Measurements from ENCODE around the gene ITGB4. TPM values are rescaled to one million over a fixed set of nuclear protein-coding genes. Genes with fewer than 3 reads are reported as not detected.

ITGB4 gene
- total RNA-seq, 1 experiment from 2014 or later: 568 TPM

- Histone ChIP-seq H4K20me1 (ENCODE audit: insufficient read depth) (peaks cover 31% of the 10 kb centered on the region), H3K4me1 (ENCODE audit: control insufficient read depth in 1 of 2, insufficient read depth in 2 of 2, low read length in 2 of 2) (peaks cover 38 to 79% of the 10 kb centered on the region in 2 experiments), H3K9ac (ENCODE audit: low read length) (peak overlapping the region; percentile 97), H3K9me2 (ENCODE audit: insufficient read depth) (no peaks in the 10 kb centered on the region), H3K79me2 (ENCODE audit: insufficient read depth, low read length) (peaks cover 27% of the 10 kb centered on the region), H2AFZ (ENCODE audit: low read depth, low read length, poor library complexity, severe bottlenecking) (no peak overlapping the region), H3K9me3 (ENCODE audit: control insufficient read depth in 1 of 2, insufficient read depth in 1 of 2, low read depth in 1 of 2, low read length in 2 of 2) (no peaks in the 10 kb centered on the region), H3K36me3 (ENCODE audit: control insufficient read depth in 1 of 2, insufficient read depth in 2 of 2, low read length in 2 of 2) (peaks cover 16 to 33% of the 10 kb centered on the region in 2 experiments), H3K27me3 (ENCODE audit: insufficient read depth, low read length) (no peaks in the 10 kb centered on the region), H3K4me3 (replicated peaks in 1 of 2; ENCODE audit: low read depth in 1 of 2, low read length in 2 of 2) (peak overlapping the region; percentile 74 to 84), H3K27ac (ENCODE audit: low read depth, low read length) (peak overlapping the region; percentile 97), H3K4me2 (ENCODE audit: low read length) (peak overlapping the region; percentile 84)
- ChIA-PET CTCF (interaction anchor here (0.7 to 1.5 kb wide), 11 partner anchors 10 to 178 kb away, joined by 3 to 8 read pairs (median 3); partner anchors contain the start of genes SMIM5 and WBP2), POLR2A (interaction anchor here (0.6 to 5.1 kb wide), 90 partner anchors 8 to 509 kb away, joined by 3 to 83 read pairs (median 4); partner anchors contain the start of genes FBF1, GALK1, ITGB4 and MIF4GD), RAD21 (ENCODE audit: low non-redundant PET in 1 of 2, low total read pairs in 2 of 2, uncharacterized antibody in 2 of 2, unreplicated experiment in 2 of 2) (interaction anchor here (0.8 to 1.0 kb wide), 4 partner anchors 14 to 76 kb away, joined by 3 to 4 read pairs (median 3); partner anchors contain the start of genes GALK1 (in 1 of the 2) and WBP2 (in 1 of the 2))
- peak; percentile 75 for ATAC-seq
- intact Hi-C loops (cut with micrococcal nuclease): loop anchor here (2.0 to 5.0 kb wide), 2 partner anchors 75 to 98 kb away; partner anchors contain the start of genes TRIM47 and WBP2
- DNase-seq (ENCODE audit: low read depth, low spot score): peak; percentile 100
- no TSS peak for BruUV-seq (replicated peaks)
- TF ChIP-seq POLR2A (IDR thresholded peaks at IDR 0.05; ENCODE audit: borderline replicate concordance, extremely low read depth, insufficient read depth, insufficient read length): peak; percentile 100
- peak; percentile 80 for TF ChIP-seq YY1 (IDR thresholded peaks at IDR 0.05; ENCODE audit: extremely low read depth, insufficient replicate concordance, low read depth, low read length)
- peak; percentile 100 for TF ChIP-seq POLR2AphosphoS5 (IDR thresholded peaks at IDR 0.05; ENCODE audit: low read depth, low read length)
- peak; percentile 77 for TF ChIP-seq ZBTB33 (IDR thresholded peaks at IDR 0.05; ENCODE audit: extremely low read depth, insufficient replicate concordance, low read length)
- TF ChIP-seq ZNF274 (IDR thresholded peaks at IDR 0.05; ENCODE audit: low read depth, low read length): no peak
- TF ChIP-seq TCF7L2 (IDR thresholded peaks at IDR 0.05; ENCODE audit: borderline replicate concordance, extremely low read depth, insufficient read depth, insufficient read length): peak; percentile 86
- peak; percentile 80; the same call in 1 of the 2 replicates for TF ChIP-seq ZFX (IDR thresholded peaks at IDR 0.05)
- TF ChIP-seq SIN3A (IDR thresholded peaks at IDR 0.05; ENCODE audit: low read depth): no peak
Observed at GRCh38 chr17:75779250-75779986, 58.2 kb downstream of the ITGB4 start.
